BLaER1 (cell line): ENCODE measurements around the gene MACROH2A2.
"Not testable (repeated sequence)": the region's sequence is repeated elsewhere in the genome, so short reads cannot be mapped to it uniquely, and the experiment has no call there.

Source experiments
- H3K27ac ChIP-seq: shearing (Covaris generic); formaldehyde crosslinking; 2 replicates; pipeline ENCODE4 v1.8.1; 2022
- H3K27me3 ChIP-seq: shearing (Covaris generic); formaldehyde crosslinking; 2 replicates; pipeline ENCODE4 v1.8.1; 2022
- H3K36me3 ChIP-seq: shearing (Covaris generic); formaldehyde crosslinking; 2 replicates; pipeline ENCODE4 v1.8.1; 2022
- H3K4me1 ChIP-seq: shearing (Covaris generic); formaldehyde crosslinking; 2 replicates; pipeline ENCODE4 v1.8.1; 2022
- H3K4me2 ChIP-seq: shearing (Covaris generic); formaldehyde crosslinking; 2 replicates; pipeline ENCODE4 v1.8.1; 2022
- H3K4me3 ChIP-seq: shearing (Covaris generic); formaldehyde crosslinking; 2 replicates; pipeline ENCODE4 v1.8.1; 2022
- H3K9ac ChIP-seq: shearing (Covaris generic); formaldehyde crosslinking; 2 replicates; pipeline ENCODE4 v1.8.1; 2022
- H3K9me3 ChIP-seq: shearing (Covaris generic); formaldehyde crosslinking; 2 replicates; pipeline ENCODE4 v1.8.1; 2022
- H4K20me1 ChIP-seq: shearing (Covaris generic); formaldehyde crosslinking; 2 replicates; pipeline ENCODE4 v1.8.1; 2022
- Cebpa-rat ChIP-seq: shearing (Covaris generic); IDR thresholded peaks from 2 replicates; pipeline ENCODE4 v1.8.1; 2022

MACROH2A2 gene

GRCh38 chr10:70114902-70115301 lies 62.3 kb downstream of the MACROH2A2 start:
- H3K4me2 ChIP-seq, result no peak overlapping the region
- no peaks in the 10 kb centered on the region for H3K27me3 ChIP-seq
- no peaks in the 10 kb centered on the region for H4K20me1 ChIP-seq
- H3K9me3 ChIP-seq, result no peaks in the 10 kb centered on the region
- peaks cover 23% of the 10 kb centered on the region for H3K4me1 ChIP-seq
- no peak overlapping the region for H3K9ac ChIP-seq
- no peak overlapping the region for H3K4me3 ChIP-seq
- peaks cover 68% of the 10 kb centered on the region for H3K36me3 ChIP-seq
- no peak overlapping the region for H3K27ac ChIP-seq
- no peak for TF ChIP-seq Cebpa-rat

- Histone ChIP-seq H3K27ac (no peak overlapping the region), H3K36me3 (peaks cover 68% of the 10 kb centered on the region), H3K4me1 (peaks cover 23% of the 10 kb centered on the region), H4K20me1 (no peaks in the 10 kb centered on the region), H3K9ac (no peak overlapping the region), H3K4me3 (no peak overlapping the region), H3K4me2 (no peak overlapping the region), H3K9me3 (no peaks in the 10 kb centered on the region), H3K27me3 (no peaks in the 10 kb centered on the region)
- no peak for TF ChIP-seq Cebpa-rat
Observed at GRCh38 chr10:70115948-70116682, 63.5 kb downstream of the MACROH2A2 start.

- H3K27me3 ChIP-seq, result no peaks in the 10 kb centered on the region
- H3K4me3 ChIP-seq, result no peak overlapping the region
- H3K4me2 ChIP-seq, result no peak overlapping the region
- H3K9me3 ChIP-seq, result no peaks in the 10 kb centered on the region
- peaks cover 17% of the 10 kb centered on the region for H3K4me1 ChIP-seq
- H4K20me1 ChIP-seq, result no peaks in the 10 kb centered on the region
- TF ChIP-seq Cebpa-rat, result no peak
- H3K27ac ChIP-seq, result no peak overlapping the region
- no peak overlapping the region for H3K9ac ChIP-seq
- H3K36me3 ChIP-seq, result peaks cover 57% of the 10 kb centered on the region
Observed at GRCh38 chr10:70117646-70118045, 65.0 kb downstream of the MACROH2A2 start.

- no peaks in the 10 kb centered on the region for H3K27me3 ChIP-seq
- TF ChIP-seq Cebpa-rat, result no peak
- H3K9ac ChIP-seq, result no peak overlapping the region
- H3K27ac ChIP-seq, result no peak overlapping the region
- H4K20me1 ChIP-seq, result no peaks in the 10 kb centered on the region
- H3K36me3 ChIP-seq, result peaks cover 52% of the 10 kb centered on the region
- H3K4me3 ChIP-seq, result no peak overlapping the region
- peaks cover 11% of the 10 kb centered on the region for H3K4me1 ChIP-seq
- no peak overlapping the region for H3K4me2 ChIP-seq
- H3K9me3 ChIP-seq, result no peaks in the 10 kb centered on the region
Observed at GRCh38 chr10:70118196-70118595, 65.5 kb downstream of the MACROH2A2 start.

- Histone ChIP-seq H3K9ac (no peak overlapping the region), H4K20me1 (no peaks in the 10 kb centered on the region), H3K27ac (no peak overlapping the region), H3K27me3 (no peaks in the 10 kb centered on the region), H3K4me3 (no peak overlapping the region), H3K4me1 (peaks cover 1% of the 10 kb centered on the region), H3K9me3 (no peaks in the 10 kb centered on the region), H3K36me3 (peaks cover 46% of the 10 kb centered on the region), H3K4me2 (no peak overlapping the region)
- no peak for TF ChIP-seq Cebpa-rat
Observed at GRCh38 chr10:70119197-70119596, 66.6 kb downstream of the MACROH2A2 start.

GRCh38 chr10:70119623-70120022 lies 67.0 kb downstream of the MACROH2A2 start:
- Histone ChIP-seq H3K9me3 (no peaks in the 10 kb centered on the region), H3K4me3 (no peak overlapping the region), H3K36me3 (peaks cover 44% of the 10 kb centered on the region), H3K4me1 (no peaks in the 10 kb centered on the region), H3K27me3 (no peaks in the 10 kb centered on the region), H3K27ac (no peak overlapping the region), H3K9ac (no peak overlapping the region), H4K20me1 (no peaks in the 10 kb centered on the region), H3K4me2 (no peak overlapping the region)
- no peak for TF ChIP-seq Cebpa-rat

- Histone ChIP-seq H3K27ac (no peak overlapping the region), H3K9me3 (no peaks in the 10 kb centered on the region), H4K20me1 (no peaks in the 10 kb centered on the region), H3K36me3 (peaks cover 36% of the 10 kb centered on the region; the same call in 1 of the 2 replicates), H3K4me2 (no peak overlapping the region), H3K4me3 (no peak overlapping the region), H3K27me3 (no peaks in the 10 kb centered on the region), H3K9ac (no peak overlapping the region), H3K4me1 (peaks cover 2% of the 10 kb centered on the region)
- TF ChIP-seq Cebpa-rat, result no peak
Observed at GRCh38 chr10:70120417-70120816, 67.8 kb downstream of the MACROH2A2 start.

- H3K9me3 ChIP-seq, result no peaks in the 10 kb centered on the region
- H3K4me1 ChIP-seq, result peaks cover 12% of the 10 kb centered on the region
- no peak overlapping the region for H3K4me2 ChIP-seq
- H3K9ac ChIP-seq, result no peak overlapping the region
- no peaks in the 10 kb centered on the region for H3K27me3 ChIP-seq
- TF ChIP-seq Cebpa-rat, result no peak
- H3K27ac ChIP-seq, result no peak overlapping the region
- no peaks in the 10 kb centered on the region for H4K20me1 ChIP-seq
- H3K4me3 ChIP-seq, result no peak overlapping the region
- H3K36me3 ChIP-seq, result peaks cover 35% of the 10 kb centered on the region; the same call in 1 of the 2 replicates
Observed at GRCh38 chr10:70121281-70121949, 68.8 kb downstream of the MACROH2A2 start.

- TF ChIP-seq Cebpa-rat, result no peak
- Histone ChIP-seq H3K27ac (no peak overlapping the region), H4K20me1 (no peaks in the 10 kb centered on the region), H3K4me1 (peaks cover 16% of the 10 kb centered on the region), H3K36me3 (peaks cover 31% of the 10 kb centered on the region; the same call in 1 of the 2 replicates), H3K4me2 (no peak overlapping the region), H3K27me3 (no peaks in the 10 kb centered on the region), H3K9me3 (no peaks in the 10 kb centered on the region), H3K4me3 (no peak overlapping the region), H3K9ac (no peak overlapping the region)
Observed at GRCh38 chr10:70122742-70123141, 70.1 kb downstream of the MACROH2A2 start.

- not testable (repeated sequence) for H4K20me1 ChIP-seq, H3K9me3 ChIP-seq, H3K4me2 ChIP-seq, H3K27ac ChIP-seq, H3K4me3 ChIP-seq, H3K27me3 ChIP-seq, H3K9ac ChIP-seq
- H3K36me3 ChIP-seq, result peaks cover 31% of the 10 kb centered on the region; the same call in 1 of the 2 replicates
- peaks cover 16% of the 10 kb centered on the region for H3K4me1 ChIP-seq
Observed at GRCh38 chr10:70123166-70123565, 70.5 kb downstream of the MACROH2A2 start.
